NOMO-1 (cell line): ENCODE results near the gene DAZAP1.

Source experiments
- DNase-seq, 2 experiments: peaks; one replicate each; lab custom pipeline; 2025; ENCODE audit not compliant: unreplicated experiment in 2 of 2; lab: John Stamatoyannopoulos, UW

DAZAP1 gene

DNA sequence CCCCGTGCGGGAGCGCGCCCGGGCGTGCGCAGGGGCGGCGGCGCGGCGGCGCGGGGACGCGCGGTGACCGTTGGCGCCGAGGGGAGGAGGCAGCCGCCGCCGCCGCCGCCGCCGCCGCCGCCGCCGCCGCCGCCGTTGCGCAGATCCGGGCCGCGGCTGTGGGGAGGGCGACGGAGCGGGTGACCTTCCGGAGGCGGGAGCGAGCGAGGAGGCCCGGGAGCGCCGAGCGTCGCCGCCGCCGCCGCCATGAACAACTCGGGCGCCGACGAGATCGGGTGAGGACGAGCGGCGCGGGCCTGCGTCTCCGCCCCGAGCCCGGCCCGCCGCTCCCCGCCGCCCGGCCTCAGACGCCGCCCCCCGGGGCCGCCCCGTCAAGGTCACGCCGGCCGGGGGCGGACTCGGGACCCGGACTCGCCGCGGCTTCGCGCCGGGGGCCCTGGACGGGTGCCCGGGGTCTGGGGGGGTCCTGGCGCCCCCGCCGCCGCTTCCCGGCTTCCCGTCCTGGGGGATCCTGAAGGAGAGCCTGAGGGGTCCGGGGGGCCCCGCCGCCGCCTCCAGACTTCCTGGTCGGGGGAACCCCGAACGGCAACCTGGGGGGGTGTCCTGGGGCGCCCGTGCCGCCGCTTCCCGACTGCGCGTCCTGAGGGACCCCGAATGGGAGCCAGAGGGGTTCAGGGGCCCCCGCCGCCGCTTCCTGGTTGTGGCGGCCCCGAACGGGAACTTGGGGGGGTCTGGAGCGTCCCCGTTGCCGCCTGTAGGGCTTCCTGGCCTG lies at the start of gene DAZAP1:
TSS of gene DAZAP1 (plus strand) at position 59 of the 772 bp plus-strand sequence. CDS start at position 247, 188 bp downstream.
- DNase-seq: no peak

DNA sequence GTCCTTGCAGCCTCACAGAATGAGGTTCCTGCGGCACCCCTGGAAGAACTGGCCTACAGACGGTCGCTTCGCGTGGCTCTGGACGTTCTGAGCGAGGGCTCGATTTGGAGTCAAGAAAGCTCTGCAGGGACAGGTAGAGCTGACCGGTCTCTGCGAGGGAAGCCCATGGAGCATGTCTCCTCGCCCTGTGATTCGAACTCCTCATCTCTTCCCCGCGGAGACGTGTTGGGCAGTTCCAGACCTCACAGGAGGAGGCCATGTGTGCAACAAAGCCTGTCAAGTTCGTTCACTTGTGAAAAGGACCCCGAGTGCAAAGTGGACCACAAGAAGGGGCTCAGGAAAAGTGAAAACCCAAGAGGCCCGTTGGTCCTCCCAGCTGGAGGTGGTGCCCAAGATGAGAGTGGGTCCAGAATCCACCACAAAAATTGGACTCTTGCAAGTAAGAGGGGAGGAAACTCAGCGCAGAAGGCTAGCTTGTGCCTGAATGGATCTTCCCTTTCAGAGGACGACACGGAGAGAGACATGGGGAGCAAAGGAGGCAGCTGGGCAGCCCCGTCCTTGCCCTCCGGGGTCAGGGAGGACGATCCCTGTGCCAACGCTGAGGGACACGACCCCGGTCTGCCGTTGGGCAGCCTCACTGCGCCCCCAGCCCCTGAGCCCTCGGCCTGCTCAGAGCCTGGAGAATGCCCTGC lies 47.1 kb upstream of the DAZAP1 start:
- no peak for DNase-seq

- DNase-seq: peak; percentile 27 to 77
Measured at GRCh38 chr19:1360818-1361461, 46.4 kb upstream of the DAZAP1 start.

DNA sequence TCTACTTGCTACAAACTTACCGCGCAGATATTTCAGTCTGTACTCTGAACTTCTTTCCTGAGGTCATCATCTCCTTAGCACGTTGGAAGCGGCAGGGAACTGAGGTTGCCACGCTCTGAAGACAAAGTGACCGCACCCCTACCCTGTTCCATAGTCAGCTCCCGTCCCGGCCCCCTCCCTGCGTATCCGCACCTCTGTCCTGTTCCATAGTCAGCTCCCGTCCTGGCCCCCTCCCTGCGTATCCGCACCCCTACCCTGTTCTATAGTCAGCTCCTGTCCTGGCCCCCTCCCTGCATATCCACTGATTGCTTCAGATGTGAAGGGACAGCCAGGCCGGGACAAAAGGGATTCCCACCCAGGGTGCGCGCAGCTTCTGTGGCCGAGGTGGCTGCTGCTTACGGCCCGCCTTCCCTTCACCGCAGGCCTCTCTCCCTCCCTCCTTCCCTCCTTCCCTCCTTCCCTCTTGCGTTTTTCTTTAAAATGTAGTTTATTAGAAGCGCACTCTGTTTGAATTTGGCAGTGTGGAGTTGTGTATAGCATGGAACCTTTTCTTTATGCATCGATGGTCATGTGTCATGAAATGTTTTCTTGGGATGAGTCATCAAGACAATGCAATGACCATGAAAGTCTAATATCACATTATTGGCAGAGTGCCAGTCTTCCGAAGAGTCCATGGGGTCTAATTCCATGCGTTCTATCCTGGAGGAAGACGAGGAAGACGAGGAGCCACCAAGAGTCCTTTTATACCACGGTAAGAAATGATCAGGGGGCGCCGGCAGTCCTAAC lies 45.6 kb upstream of the DAZAP1 start:
- DNase-seq: no peak

- DNase-seq: no peak
Measured at GRCh38 chr19:1362387-1363257, 44.8 kb upstream of the DAZAP1 start.

DNA sequence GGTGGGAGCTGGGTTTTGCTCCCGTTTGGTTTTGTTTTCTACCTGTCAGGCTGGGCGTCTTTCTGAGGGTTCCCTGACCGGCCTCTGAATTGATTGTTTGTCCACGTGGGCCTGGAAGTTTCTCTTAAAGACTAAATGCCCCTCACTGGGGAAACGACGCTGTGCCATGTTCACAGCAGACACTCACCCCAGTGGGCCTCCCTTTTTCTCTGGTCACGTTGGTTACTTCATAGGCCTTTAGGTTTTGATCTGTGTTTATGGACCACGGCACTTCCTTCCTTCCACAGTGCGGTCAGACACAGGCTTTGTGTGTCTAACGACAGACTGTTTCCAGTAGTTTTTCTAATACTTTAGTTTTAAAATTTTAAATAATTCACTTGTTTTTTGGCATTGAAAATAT lies 43.8 kb upstream of the DAZAP1 start:
- peak; percentile 43 to 73 for DNase-seq

DNA sequence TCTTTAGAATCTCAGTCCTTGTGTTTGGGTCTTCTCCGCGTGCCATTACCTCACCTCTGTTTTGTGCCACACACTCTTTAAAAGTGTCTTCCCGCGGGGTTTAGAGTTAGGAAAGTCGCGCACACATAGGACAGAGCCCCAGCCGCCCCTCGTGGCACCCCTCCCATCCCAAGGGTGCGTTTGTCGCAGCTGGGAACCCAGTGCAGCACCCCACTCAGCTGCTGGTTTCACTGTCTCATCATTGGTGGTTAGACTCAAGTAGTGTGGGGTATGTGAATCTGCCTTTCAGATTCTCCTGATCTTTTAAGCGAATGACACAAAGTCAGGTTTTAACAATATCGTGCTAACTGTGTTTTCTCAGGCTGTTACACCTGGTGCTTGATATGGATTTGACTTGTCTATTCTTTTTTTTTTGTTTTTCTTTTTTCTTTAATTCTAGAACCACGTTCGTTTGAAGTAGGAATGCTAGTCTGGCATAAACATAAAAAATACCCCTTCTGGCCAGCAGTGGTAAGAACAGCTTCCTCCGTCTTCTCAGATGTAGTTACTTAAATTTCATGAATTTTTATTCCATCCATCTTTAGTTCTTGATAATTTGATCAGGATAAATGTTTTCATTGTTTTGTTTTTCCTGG lies 43.2 kb upstream of the DAZAP1 start:
- DNase-seq: no peak

DNA sequence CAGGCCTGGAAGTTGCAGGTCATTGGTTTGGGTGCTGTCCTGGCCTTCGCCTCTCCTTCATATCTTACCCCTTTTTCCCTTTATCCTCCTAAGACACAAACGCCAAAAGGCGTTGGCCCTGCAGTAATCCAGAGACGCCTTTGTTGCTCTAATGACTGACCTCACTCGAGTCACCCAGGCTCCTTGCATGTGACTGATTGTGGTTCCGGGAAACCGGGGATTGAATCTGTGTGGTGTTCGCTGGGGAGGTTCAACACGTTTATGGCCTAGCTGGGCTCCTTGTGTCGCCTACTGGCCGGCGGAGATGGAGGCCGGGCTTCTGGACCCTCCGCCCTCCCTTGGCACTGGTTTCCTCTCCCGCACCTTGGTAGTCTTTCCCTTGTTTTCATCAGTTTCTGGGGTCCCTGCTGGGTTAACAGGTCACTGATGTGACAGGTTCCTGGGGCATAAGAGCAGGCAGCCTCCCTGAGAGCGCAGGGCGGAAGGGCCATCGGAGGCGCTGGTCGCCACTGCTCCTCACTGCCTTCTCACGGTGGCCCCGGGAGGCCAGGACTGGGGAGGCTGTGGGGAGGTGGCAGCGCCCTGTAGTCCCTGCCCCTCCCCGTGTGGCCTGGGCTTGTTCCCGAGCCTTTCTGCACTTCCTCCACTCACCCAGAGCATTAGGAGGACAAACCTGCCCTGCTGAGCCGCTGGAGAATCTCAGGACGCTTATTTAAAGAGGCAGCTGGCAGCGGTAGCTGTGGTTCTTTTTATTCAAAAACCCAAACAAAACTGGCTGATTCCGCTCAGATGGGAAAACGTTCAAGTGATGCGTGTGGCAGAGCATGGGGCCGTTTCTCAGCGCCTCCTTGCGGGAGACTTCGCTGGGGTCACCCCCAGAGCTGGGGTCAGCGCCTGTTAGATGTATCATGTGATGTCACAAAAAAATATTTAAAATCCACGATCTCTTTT lies 41.8 kb upstream of the DAZAP1 start:
- DNase-seq: no peak

- DNase-seq: no peak
Measured at GRCh38 chr19:1366296-1366695, 41.1 kb upstream of the DAZAP1 start.

DNA sequence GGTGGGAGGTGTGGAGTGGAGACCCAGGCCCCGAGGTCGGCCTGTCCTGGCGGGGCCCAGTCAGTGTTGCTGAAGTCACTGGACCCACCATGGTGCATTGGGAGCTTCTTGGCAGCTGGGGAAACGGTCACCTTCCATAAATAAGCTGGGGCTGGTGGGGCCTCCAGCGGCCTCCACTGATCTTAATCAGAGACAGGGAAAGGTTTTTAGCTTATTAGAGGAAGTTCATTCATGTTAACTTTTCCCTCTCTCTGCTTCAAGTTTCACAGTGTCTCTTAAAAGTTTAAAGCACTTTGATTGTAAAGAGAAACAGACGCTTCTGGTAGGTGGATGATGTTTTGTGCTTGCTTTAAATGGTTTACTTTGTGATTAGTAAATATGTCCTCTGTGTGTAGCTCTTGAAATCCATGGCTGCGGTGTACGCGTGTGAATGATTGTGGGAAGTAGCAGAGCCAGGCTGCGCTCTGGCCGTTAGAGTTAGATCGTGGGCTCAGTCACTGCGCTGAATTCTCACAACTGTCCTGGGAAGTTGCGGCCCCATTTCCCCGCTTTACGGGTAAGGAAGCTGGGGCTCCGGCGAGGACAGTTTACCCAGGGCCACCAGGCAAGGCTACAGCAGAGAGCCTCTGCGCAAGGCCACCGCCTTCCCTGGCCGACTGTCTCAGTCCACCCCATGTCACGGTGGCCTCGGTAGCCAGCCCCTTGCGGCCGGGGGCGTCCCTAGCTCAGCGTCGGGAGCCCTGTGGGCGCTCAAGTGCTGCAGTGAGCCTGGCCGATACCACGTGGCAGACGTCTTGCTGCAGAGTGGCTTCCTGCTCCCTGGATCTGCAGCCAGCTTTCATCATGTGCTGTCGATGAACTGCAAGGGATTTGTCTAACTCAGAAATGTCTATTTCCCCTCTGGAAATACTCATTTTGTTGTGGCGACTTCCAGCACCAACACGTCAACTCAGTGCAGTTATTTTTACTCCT lies 40.2 kb upstream of the DAZAP1 start:
- DNase-seq: peak; percentile 21 to 72

GRCh38 chr19:1369214-1369805 lies 38.1 kb upstream of the DAZAP1 start:
- DNase-seq: no peak

DNA sequence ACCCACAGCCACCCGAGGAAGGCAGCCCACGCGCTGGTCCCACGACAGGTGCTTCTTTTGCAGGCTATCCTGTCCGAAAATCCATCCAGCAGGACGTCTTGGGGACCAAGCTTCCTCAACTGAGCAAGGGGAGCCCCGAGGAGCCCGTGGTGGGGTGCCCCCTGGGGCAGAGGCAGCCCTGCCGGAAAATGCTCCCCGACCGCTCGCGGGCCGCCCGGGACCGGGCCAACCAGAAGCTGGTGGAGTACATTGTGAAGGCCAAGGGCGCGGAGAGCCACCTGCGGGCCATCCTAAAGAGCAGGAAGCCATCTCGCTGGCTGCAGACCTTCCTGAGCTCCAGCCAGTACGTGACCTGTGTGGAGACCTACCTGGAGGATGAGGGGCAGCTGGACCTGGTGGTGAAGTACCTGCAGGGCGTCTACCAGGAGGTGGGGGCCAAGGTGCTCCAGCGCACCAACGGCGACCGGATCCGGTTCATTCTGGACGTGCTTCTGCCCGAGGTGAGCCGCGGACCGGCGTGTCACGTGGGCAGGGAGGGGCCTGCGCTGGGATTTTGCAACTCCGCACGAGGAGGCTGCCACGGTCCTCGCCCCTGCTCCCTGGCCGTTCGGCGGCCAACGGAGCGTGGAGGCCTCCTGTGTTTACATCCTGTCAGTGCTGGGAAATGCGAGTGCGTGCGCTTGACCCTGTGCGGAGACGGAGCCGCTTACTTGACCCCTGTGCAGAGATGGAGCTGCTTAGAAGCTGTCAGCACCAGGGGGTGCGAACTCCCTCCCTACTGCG lies 36.6 kb upstream of the DAZAP1 start:
- no peak for DNase-seq

DNA sequence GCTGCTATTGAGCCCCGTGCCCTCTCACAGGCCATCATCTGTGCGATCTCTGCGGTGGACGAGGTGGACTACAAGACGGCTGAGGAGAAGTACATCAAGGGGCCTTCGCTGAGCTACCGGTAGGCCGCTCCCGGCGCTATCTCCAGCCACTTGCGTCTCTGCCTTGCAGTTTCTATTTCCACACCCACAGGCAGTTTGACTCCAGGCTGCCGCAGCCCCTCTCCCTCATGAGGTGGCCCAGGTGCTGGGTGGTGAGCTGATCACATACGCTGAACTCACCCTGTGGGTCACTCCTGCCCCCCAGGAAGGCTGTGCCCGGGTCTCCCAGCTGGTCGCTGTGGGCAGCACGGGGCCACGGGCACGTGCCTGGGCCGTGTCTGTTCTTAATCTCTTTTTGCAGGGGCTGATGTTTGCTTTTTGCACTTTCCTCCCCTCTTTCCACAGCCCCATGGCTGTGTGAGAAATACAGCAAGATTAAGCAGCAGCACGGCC lies 34.3 kb upstream of the DAZAP1 start:
- DNase-seq: no peak

GRCh38 chr19:1373534-1374249 lies 33.7 kb upstream of the DAZAP1 start:
- DNase-seq: no peak

GRCh38 chr19:1374250-1374577 lies 33.2 kb upstream of the DAZAP1 start:
- DNase-seq: no peak

DNA sequence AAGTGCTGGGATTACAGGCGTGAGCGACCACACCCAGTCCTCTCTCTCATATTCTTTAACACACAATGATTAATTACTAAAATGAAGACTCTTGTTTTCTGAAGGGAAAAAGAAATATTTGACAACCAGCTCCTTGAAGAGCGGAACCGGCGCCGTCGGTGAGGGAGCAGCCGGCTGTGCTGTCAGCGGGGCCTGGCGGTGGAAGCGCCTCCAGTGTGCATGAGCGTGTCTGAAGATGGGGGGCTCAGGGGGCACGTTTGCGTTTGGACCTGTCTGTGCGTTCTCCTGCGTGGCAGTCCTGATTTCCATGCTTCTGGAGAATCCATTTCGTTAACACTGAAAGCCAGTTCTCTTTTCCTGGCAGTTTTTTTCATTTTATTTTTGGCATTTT lies 31.0 kb upstream of the DAZAP1 start:
- DNase-seq: no peak
